EL (cell line): ENCODE data around the gene PYGB.
A peak's percentile ranks its signal among the peaks of the same experiment; 100 is the strongest.
"Not testable (repeated sequence)": the region's sequence is repeated elsewhere in the genome, so short reads cannot be mapped to it uniquely, and the experiment has no call there.

Experiments
- DNase-seq: peaks from one replicate; pipeline ENCODE4 v3.0.0-alpha.2; 2016

The PYGB gene

DNA sequence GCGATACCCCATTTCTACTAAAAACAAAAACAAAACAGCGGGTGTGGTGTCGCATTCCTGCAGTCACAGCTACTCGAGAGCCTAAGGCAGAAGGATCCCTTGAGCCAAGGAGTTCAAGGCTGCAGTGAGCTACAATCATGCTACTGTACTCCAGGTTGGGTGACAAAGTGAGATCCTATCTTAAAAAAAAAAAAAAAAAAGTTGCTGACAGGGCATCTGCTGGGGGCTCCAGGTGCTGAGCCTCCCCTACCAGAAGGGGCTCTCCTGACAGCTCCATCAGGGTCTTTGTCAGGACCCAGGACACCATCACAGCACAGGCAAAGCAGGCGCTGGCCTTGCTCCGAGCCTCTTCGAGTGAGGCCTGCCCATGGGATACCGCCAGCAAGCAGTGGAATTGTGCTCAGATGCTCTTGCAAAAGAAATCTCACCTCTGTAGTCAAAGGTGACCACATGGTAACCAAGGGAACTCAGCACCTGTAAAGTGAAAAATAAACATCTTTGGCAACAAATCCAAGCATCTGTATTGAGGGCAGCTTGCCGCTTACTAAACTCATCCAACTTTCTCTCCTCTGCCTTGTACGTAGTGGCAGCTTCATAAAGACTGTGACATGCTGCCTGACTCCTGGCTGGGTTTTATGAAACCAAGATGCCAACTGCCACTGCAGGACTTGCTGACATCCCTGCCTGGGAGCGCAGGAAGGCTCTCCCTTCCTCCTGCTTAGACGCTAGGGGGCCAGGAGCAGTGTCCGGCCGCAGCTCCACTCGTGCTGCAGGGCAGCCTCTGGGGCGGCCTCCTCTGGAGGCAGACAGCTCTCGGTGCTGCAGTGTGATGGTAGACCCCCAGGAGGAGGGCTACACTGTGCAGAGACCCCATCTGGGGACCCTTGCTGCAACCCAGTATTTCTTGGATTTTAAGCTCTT is 66.9 kb downstream of the PYGB start:
- no peak for DNase-seq

DNA sequence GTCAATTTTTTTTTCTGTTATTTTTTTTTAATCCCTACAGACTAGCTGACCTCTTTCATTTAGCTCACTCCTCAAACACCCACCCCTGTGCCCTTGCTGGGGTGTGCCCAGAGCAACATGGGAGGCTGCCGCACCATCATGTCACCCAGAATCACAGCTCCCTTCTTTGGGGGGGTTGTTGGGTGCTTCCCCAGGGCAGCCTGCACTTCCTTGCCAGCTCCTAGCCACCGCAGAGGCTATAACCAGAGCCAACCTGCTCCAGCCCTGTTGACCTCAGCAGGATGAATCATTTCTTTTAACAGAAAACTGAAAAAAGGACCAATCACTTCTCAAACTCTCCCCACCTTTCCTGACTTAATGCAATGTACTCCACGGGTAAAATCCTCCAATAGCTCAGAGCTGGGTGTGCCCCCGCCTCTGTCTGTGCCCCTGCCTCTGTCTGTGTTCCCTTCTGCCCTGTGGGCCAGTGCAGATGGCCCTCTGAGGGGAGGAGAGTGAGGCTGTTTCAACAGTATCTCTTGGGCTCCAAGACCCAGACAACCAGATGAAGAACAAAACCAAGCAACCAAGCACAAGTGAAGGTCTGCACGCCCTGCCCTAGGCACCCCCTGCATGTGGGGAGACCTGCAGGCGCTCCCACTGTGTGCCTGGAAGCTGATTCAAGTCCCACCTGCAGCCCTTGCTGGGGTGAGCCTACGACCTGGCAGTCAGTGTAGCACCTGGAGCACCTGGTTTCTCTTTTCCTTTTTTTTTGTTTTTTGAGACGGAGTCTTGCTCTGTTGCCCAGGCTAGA is 67.7 kb downstream of the PYGB start:
- peak; percentile 67 for DNase-seq

DNA sequence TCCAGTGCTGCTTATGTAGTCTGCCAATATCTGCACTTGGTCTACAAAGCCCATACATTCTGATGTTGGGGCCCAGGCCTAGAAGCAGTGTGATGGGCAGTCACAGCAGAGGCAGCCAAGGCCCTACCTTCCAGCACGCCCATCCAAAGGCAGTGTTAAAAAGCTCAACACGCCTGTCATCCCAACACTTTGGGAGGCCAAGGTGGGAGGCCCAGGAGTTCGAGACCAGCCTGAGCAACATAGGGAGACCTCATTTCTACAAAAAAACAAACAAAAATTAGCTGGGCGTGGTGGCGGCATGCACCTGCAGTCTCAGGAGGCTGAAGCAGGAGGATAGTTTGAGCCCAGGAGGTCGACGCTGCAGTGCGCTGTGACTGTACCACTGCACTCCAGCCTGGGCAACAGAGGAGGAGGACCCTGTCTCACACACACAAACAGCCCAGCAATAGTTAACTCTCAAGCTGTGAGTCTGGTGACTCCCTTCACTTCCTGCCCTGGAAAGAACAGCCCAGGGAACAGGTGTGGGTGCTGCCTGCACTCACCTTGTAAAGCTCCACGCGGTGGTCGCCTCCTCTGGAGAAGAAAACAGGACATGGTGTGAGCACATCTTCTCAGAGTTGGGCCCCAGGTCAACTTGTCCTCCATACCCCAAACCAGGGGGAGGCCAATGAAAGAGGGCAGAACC is 68.8 kb downstream of the PYGB start:
- DNase-seq, result no peak

GRCh38 chr20:25317351-25318075 is 69.6 kb downstream of the PYGB start:
- no peak for DNase-seq

DNA sequence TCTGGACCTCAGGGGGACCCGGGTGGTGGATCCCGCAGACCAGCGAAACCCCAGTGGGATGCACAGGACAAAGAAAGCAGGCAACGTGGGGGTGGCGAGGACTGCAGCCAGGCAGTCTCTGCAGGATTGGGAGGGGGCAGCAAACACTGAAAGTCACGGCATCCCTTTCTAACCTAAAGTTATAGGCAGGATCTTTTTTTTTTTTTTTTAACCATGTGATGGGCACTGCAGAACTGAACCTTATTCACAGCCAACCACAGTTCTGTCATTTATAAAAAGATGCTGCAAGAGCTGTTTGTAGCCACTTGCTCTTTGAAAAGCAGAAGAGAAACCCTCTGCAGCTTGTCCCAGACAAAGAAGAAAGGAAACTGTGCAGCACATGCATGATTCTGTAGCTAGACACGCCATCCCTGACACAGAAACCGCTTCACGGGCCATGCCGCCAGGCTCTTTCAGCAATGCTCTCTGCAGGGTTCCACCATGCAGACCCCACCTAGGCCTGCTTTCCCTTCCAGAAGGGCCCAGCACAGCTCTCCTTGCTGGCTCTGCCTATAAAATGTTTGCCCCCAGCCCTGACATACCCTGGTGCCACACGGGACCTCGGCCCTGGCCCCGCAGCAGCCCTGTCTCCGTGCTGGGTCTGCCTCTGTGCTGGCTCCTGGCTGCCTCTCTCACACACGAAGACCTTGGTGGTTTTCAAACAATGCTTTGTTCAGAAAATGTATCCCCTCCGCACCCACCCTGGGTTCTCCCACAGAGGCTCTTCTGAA is 70.8 kb downstream of the PYGB start:
- DNase-seq, result no peak

DNA sequence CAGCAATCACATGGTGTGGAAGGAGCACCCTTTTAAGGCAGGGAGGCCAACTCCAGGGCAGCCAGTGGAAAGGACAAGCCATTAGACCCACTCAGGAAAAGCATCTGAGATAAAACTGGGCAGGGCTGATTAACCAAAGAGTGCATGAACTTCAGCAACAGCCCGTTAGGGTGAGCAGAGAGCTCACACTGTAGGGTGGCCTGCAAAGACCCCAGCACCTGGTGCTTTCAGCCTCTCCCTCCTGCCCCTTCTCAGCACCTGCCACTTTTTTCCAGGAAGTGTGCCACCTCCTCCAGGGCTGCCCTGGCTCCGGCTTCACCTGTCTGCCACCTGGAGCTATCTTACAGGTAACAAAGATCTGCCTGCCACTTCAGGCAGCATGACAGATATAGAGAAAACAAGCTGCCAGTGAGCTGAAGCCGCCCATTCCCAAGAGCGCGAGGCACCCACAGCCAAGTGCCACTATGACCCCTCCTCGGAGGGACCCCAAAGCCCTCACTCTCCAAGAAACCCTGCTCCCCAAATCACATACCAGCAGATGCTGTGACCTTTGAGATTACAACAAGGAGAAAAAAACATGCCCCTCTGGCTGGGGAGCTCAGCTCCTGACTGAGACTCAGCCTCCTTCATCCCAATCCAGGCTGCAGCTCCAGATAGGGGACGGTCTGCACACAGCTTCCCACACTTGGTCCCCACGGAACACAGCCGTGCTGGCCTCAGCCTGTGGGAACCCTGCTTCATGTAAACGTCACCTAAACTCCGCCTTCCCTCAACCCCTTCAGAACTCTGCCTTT is 71.6 kb downstream of the PYGB start:
- DNase-seq, result no peak

DNA sequence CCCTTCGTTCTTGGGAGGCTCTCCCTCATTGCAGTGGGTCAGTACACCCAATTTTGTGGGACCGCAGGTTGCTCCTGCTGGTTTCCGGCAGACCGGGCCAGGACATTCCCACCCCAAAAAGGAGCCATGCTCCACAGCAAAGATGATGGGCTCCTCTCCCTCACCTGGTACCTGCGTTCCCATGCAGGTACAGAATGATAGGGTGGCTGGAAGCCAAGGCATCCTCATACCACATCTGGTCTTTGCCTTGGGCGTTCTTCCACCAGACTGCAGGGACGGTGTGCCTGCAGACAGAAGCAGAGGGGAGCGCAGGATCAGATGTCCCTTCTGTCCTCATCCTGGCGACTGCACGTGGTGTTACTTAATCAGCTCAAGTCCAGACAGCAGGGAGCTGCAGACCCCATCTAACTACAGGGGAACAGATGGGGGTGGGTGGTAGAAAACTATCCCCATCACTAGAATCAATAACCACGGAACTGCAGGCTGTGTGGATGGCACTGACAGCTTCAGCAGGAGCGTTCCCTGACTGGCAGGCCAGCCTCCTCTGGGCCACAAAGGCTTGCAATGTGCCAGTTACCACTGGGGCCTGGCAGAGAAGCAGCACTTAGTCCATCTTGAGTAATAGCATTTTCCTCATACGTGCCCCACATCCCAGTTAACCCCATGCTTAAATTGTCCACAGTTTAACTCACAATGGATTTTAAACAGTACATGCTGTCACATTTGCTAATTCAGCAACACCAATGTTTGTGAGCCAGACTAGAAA is 72.3 kb downstream of the PYGB start:
- no peak for DNase-seq

GRCh38 chr20:25321262-25321831 is 73.5 kb downstream of the PYGB start:
- DNase-seq, result no peak

DNA sequence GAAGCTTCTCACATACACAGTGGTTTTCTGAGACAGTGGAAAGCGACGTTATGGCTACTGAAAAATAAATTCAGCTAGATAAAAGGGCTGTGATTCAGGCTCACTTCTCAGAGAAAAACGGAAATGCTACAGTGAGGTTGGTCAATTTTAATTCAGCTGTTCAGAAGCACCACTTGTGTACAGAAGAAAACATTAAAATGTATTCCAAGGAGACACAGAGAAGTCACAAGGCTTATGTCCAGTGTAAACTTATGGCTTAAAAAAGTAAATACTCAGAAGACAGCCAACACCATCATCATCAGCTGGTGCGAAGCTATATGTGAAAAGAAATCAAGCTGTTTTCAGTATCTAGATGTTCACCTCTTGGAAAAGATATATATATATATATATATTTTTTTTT is 74.1 kb downstream of the PYGB start:
- DNase-seq, result no peak

DNA sequence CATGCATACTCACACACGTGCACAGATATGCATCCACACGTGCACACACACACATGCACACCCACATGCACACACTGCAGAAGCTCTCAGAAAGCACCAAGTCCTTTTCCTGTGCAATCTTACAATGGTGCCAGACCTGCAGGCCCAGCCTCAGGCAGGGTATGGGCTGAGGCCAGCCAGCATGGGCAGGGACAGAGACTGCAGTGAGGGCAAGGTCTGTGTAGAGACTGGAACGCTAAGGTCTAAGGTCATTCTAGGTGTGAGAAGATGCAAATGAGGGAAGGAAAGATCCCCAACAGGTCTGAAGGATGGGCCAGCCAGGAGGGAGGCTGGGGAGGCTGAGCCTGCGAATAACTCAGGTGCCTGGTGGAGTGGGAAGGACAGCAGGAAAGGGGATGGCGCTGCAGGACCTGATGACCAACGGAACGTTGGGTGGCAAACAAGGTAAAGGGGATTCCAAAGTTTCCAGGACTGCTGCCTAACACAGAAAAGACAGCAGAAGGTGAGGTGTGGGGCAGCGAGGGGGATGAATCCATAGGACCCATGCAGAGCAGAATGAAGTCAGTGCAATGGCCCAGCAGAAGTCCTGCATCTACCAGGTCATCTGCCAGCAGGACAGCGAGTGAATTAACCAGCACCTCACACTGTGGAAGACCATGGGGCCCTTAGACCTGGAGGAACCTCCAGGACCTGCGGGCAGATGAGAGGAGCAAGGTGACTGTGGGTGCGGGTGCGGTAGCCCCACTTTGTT is 75.8 kb downstream of the PYGB start:
- no peak for DNase-seq

- no peak for DNase-seq
Measured at GRCh38 chr20:25324412-25324811, 76.5 kb downstream of the PYGB start.

DNA sequence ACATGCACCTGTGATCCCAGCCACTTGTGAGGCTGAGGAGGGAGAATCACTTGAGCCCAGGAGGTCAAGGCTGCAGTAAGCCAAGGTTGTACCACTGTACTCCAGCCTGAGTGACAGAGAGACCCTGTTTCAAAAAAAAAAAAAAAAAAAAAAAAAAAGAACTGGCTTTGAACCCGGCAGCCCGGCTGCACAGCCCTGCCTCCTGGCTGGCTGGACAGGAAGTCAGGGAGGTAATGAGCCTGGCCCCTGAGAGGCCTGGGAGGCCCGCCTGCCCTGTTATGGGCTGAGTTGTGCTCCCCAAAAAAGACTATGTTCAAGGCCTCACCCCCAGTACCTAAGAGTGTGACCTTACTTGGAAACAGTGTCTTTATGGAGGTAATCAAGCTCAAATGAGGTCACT is 77.2 kb downstream of the PYGB start:
- DNase-seq, result no peak

DNA sequence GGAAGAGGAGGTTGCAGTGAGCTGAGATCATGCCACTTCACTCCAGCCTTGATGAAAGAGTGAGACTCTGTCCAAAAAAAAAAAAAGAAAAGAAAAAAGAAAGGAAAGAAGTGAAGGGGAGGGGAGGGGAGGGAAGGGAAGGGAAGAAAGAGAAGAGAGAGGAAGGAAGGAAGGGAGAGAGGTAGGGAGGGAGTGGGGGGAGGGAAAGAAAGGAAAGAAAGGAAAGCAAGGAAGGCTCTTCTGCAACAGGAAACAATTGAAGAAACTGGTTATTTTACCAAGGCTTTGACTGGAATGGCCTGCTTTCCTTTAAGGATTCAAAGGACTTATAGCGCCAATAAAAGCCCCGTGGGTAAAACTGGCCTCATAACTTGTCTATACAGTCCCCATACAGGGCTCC is 78.1 kb downstream of the PYGB start:
- no peak for DNase-seq

- DNase-seq, result peak; percentile 36
Measured at GRCh38 chr20:25327521-25328235, 79.8 kb downstream of the PYGB start.

- DNase-seq, result no peak
Measured at GRCh38 chr20:25328954-25329498, 81.1 kb downstream of the PYGB start.

GRCh38 chr20:25334972-25335371 is 87.1 kb downstream of the PYGB start:
- not testable (repeated sequence) for DNase-seq

DNA sequence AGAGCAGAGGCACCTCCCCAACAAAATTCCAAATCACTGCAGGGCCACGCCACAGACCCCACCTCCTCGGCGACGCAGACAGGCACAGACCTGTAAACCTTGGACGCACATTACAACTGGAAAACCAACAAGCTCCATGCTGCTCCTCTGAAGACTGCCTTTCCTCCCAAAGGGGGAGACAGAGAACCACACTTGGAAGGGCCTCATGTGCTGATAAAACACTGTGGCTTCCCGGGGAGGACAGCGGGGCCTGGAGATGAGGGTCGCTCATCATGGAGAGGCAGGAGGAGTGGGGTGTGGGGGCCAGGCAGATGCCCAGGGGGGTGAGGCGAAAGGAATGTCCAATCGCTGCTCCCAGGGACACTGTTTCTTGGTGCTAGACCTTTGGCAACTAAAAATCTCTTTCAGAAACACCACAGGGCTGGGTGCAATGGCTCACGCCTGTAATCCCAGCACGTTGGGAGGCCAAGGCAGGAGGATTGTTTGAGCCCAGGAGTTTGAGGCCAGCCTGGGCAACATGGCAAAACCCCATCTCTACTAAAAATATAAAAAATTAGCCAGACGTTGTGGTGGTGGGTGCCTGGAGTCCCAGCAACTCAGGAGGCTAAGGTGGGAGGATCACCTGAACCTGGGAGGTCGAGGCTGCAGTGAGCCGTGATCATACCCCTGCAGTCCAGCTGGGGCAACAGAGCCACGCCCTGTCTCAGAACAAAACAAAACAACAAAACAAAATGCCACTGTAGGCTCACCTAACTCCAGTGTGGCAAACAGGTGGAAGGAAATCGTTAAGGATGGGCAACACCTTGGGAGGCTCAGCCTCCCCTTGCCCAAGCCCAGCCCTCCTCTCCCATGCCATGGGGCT is 88.9 kb downstream of the PYGB start:
- no peak for DNase-seq
